Measurements from ENCODE around the gene SLC46A2. TPM values are rescaled to one million over a fixed set of nuclear protein-coding genes. Genes with fewer than 3 reads are reported as not detected.
A peak's percentile ranks its signal among the peaks of the same experiment; 100 is the strongest.

Gene SLC46A2
- polyA plus RNA-seq, 1 experiment = not detected

- no peaks in the 10 kb centered on the region for H3K27me3 ChIP-seq (ENCODE audit: control insufficient read depth, insufficient read depth, low read length)
- peak overlapping the region; percentile 20; the same call in 1 of the 2 replicates for H3K4me3 ChIP-seq (ENCODE audit: low read depth, low read length)
- ChIA-PET POLR2A (no interaction called here), CTCF (interaction anchor here (0.7 to 1.0 kb wide), 3 partner anchors 10 to 223 kb away, joined by 3 read pairs; no protein-coding TSS in a partner anchor)
- TF ChIP-seq CTCF (IDR thresholded peaks at IDR 0.05; ENCODE audit: insufficient read depth, low read depth, low read length) = no peak
- H3K36me3 ChIP-seq (ENCODE audit: control insufficient read depth, insufficient read depth, low read length) = peaks cover 6% of the 10 kb centered on the region
- peak; percentile 68 for DNase-seq (ENCODE audit: low read depth)
These were observed 23.2 kb downstream of the SLC46A2 start for GRCh38 chr9:112867275-112867991.

GRCh38 chr9:112866662-112867274 is 23.9 kb downstream of the SLC46A2 start:
- H3K27me3 ChIP-seq (ENCODE audit: control insufficient read depth, insufficient read depth, low read length) = no peaks in the 10 kb centered on the region
- no peak overlapping the region for H3K4me3 ChIP-seq (ENCODE audit: low read depth, low read length)
- no peak for TF ChIP-seq CTCF (IDR thresholded peaks at IDR 0.05; ENCODE audit: insufficient read depth, low read depth, low read length)
- ChIA-PET POLR2A (no interaction called here), CTCF (no interaction called here)
- peaks cover 6% of the 10 kb centered on the region for H3K36me3 ChIP-seq (ENCODE audit: control insufficient read depth, insufficient read depth, low read length)
- peak; percentile 52 for DNase-seq (ENCODE audit: low read depth)

GRCh38 chr9:112864982-112865381 is 25.7 kb downstream of the SLC46A2 start:
- Histone ChIP-seq H3K4me3 (ENCODE audit: low read depth, low read length) (no peak overlapping the region), H3K27me3 (ENCODE audit: control insufficient read depth, insufficient read depth, low read length) (no peaks in the 10 kb centered on the region), H3K36me3 (ENCODE audit: control insufficient read depth, insufficient read depth, low read length) (peaks cover 7% of the 10 kb centered on the region)
- TF ChIP-seq CTCF (IDR thresholded peaks at IDR 0.05; ENCODE audit: insufficient read depth, low read depth, low read length) = no peak
- POLR2A ChIA-PET = no interaction called here
- DNase-seq (ENCODE audit: low read depth) = no peak
- CTCF ChIA-PET = no interaction called here

GRCh38 chr9:112864403-112864802 is 26.3 kb downstream of the SLC46A2 start:
- ChIA-PET POLR2A (no interaction called here), CTCF (interaction anchor here (1.0 to 1.3 kb wide), 3 partner anchors 10 to 18 kb away, joined by 3 to 4 read pairs (median 4); no protein-coding TSS in a partner anchor)
- peaks cover 7% of the 10 kb centered on the region for H3K36me3 ChIP-seq (ENCODE audit: control insufficient read depth, insufficient read depth, low read length)
- no peaks in the 10 kb centered on the region for H3K27me3 ChIP-seq (ENCODE audit: control insufficient read depth, insufficient read depth, low read length)
- no peak for TF ChIP-seq CTCF (IDR thresholded peaks at IDR 0.05; ENCODE audit: insufficient read depth, low read depth, low read length)
- H3K4me3 ChIP-seq (ENCODE audit: low read depth, low read length) = no peak overlapping the region
- DNase-seq (ENCODE audit: low read depth) = no peak

- CTCF ChIA-PET = interaction anchor here (1.0 to 1.3 kb wide), 5 partner anchors 9 to 42 kb away, joined by 3 to 4 read pairs (median 4); no protein-coding TSS in a partner anchor
- peaks cover 5% of the 10 kb centered on the region; the same call in 1 of the 2 replicates for H3K36me3 ChIP-seq (ENCODE audit: control insufficient read depth, insufficient read depth, low read length)
- H3K4me3 ChIP-seq (ENCODE audit: low read depth, low read length) = no peak overlapping the region
- H3K27me3 ChIP-seq (ENCODE audit: control insufficient read depth, insufficient read depth, low read length) = no peaks in the 10 kb centered on the region
- no peak for TF ChIP-seq CTCF (IDR thresholded peaks at IDR 0.05; ENCODE audit: insufficient read depth, low read depth, low read length)
- POLR2A ChIA-PET = no interaction called here
- DNase-seq (ENCODE audit: low read depth) = no peak
These were observed 26.9 kb downstream of the SLC46A2 start for GRCh38 chr9:112863746-112864145.
